ENCODE results near the gene TRIO.

- TF ChIP-seq SUZ12 (IDR thresholded peaks at IDR 0.05) (no peak), FOXK2 (IDR thresholded peaks at IDR 0.05) (no peak), ZNF384 (IDR thresholded peaks at IDR 0.05) (no peak), FOXM1 (IDR thresholded peaks at IDR 0.05; ENCODE audit: borderline replicate concordance) (no peak), BHLHE40 (IDR thresholded peaks at IDR 0.05; ENCODE audit: borderline replicate concordance) (no peak), HDGF (IDR thresholded peaks at IDR 0.05; ENCODE audit: borderline replicate concordance) (no peak), FOXA1 (IDR thresholded peaks at IDR 0.05) (no peak), SP1 (IDR thresholded peaks at IDR 0.05) (no peak), LEF1 (IDR thresholded peaks at IDR 0.05; ENCODE audit: borderline replicate concordance) (no peak), L3MBTL2 (conservative IDR thresholded peaks at IDR 0.05) (no peak), PKNOX1 (IDR thresholded peaks at IDR 0.05) (no peak), TARDBP (IDR thresholded peaks at IDR 0.05) (no peak), NFRKB (IDR thresholded peaks at IDR 0.05) (no peak)
Measured at GRCh38 chr5:14151416-14151815, 8.3 kb downstream of the TRIO start.
